Activated gamma-delta T cell (primary cell): Measurements from ENCODE around the gene ADAMTSL3.
"Not testable (repeated sequence)": the region's sequence is repeated elsewhere in the genome, so short reads cannot be mapped to it uniquely, and the experiment has no call there.

Source experiments
- DNase-seq: peaks from one replicate; lab custom pipeline; 2025; lab: John Stamatoyannopoulos, UW

ADAMTSL3 gene

DNA sequence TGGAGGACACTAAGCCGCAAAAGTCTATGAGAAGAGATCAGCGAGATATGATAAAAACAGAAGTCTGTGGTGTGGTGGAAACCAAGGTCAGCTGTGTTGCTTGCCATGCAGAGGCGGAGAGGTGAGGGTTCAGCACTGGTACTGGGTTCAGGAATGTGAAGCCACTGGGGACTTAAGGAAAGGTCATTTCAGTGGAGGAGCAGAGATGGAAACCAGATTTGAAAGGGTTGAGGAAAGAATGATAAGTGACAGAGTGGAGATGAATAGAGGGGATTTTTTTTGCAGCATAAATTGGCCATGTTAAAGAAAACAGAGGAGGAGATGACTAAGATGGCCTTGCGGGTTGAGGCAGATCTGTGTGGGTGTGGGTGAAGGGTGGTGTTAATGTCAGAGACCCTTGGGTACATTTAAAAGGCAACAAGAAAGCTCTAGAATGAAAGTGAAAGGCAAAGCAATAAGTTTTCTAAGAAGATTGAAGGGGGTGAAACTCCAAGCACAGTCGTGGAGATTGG, 265.5 kb downstream of the ADAMTSL3 start:
- no peak for DNase-seq

DNA sequence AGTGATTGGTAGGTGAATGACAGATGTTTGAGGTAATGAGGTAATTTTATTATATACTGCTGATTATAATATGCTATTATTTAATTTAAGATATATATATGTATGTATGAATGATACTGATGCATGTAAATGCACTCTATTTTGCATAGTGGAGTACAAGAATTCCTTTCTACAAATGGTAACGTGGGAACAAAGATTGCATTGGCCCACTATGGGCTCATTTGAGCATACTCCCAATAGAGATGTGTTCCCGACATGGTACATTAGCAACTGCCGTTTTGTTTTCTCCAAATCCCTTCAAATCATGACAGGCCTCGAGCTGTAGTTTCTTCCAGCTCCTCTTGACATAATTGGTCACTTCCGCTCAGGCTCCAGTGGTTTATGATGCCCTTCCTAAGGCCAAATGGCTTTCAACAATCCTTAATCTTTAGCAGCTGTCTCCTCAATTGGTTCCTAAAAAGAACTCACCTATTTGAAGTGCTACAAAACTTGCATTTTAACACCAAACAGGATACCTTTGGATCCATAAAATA, 266.1 kb downstream of the ADAMTSL3 start:
- DNase-seq, result no peak

DNA sequence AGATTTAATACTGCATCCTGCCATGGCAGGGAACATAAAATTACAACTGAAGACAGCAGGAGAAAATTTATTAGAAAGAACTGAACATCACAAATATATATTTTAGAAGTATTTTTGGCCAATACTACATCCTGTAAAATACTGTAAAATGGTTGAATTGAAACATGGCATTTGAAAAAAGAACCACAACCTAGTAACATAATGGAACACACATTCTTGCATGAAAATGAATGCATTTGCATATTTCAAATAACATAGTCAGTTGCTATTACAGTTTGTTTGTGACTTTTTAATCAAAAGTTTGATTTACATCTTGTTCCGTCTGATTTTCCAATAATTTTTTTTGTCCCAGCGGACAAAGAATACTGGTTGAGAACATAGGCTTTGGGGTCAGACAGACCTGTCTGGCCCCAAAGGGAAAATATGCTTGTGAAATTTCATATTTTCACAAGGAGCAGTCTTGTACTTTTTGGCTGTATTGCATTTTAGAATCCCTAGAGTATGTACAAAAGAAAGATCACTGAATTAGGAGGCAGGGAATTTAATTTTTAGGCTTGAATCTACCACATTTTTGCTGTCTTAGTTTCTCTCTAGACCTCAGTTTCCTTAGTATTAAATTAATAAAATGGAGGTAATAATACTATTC, 268.8 kb downstream of the ADAMTSL3 start:
- DNase-seq, result no peak

DNA sequence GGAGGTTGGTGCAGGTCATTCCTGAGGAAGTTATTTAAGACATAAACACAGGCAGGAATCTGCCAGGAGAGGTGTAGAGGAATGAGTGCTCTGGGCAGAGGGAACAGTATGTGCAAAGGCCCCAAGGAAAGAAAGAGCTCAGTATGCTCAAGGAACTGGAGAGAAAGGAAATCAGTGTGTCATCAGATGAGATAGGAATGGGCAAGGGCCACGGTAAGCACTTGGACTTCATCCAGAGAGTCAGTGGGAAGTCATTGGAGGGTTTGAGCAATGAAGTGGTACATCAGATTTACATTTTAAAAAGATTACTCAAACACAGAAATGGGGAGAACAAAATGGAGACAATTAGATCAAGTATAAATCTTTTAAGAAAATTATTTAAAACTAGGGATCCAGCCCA, 272.2 kb downstream of the ADAMTSL3 start:
- no peak for DNase-seq

DNA sequence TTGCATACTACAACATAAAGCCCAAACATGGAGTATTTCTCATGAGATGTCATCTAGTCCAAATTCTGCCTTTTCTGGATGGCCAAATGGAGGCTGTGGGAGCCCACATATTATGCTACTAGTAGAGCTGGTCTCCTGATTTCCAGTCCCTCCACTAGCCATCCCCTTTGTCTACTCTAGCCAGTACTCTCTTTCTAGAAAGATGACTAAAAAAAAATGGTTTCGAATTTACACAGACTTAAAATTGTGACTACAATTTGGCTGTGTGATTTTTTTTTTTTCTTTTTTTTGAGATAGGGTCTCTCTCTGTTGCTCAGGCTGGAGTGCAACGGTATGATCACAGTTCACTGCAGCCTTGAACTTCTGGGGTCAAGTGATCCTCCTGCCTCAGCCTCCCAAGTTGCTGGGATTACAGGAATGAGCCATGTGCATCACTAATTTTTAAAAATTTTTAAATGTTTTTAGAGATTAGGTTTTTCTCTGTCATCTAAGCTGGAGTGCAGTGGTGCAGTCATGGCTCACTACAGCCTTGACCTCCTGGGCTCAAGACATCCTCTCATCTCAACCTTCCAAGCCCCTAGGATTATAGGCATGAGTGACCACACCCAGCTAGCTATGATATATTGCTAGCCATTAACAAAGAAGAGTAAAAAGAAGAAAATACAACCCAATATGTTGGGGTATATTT, 273.9 kb downstream of the ADAMTSL3 start:
- DNase-seq, result no peak

DNA sequence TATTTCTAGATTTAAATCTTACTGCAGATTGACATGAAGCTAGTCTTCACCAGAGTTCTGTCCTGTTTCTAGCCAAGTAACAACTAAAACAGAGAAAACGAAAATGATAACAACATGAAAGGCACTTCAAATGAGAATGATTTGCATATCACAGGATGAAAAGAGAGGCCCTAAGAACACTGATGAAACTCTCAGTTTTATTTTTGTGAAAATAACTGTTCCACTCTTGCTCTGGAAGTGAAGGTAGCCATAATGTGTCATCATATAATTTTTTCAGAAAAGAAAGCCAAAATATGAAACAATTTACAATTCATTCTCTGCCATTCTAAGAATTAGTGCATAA, 274.4 kb downstream of the ADAMTSL3 start:
- DNase-seq, result no peak

DNA sequence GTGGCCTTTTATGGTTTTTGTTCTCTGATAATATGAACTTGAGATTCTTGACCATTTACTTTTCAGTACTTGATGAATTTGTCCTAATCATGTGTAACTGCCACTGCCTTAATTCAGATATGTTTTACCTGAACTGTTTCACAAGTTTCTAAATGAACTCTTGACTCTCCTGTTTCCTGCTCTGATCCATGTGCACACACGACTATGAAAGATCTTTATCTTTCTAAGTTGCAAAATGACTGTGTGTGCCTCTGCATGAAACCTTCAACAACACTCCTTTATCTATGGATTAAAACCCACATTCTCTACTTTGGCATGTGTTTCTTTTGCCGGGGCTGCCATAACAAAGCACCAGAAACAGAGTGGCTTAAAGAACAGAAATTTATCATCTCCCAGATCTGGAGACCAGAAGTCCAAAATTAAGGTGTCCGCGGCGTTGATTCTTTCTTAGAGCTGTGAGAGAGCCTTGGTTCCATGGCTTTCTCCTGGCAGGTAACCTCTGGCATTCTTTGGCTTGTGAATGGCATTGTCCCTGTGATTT, 275.0 kb downstream of the ADAMTSL3 start:
- no peak for DNase-seq

DNA sequence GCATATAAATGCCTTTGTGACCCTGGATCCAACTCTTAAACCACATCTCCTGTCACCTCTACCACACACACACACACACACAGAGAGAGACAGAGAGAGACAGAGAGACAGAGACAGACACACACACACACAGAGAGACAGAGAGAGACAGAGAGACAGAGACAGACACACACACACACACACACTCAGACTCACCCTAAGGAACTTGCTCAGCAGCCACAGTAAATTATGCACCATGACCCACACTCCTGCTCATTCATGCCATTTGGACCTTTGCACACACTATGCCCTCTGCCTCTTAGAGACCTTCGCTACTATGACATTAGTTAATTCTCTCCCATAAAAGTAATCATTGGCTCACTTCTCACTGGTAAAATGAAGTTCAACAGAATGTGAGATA, 275.7 kb downstream of the ADAMTSL3 start:
- DNase-seq, result no peak

DNA sequence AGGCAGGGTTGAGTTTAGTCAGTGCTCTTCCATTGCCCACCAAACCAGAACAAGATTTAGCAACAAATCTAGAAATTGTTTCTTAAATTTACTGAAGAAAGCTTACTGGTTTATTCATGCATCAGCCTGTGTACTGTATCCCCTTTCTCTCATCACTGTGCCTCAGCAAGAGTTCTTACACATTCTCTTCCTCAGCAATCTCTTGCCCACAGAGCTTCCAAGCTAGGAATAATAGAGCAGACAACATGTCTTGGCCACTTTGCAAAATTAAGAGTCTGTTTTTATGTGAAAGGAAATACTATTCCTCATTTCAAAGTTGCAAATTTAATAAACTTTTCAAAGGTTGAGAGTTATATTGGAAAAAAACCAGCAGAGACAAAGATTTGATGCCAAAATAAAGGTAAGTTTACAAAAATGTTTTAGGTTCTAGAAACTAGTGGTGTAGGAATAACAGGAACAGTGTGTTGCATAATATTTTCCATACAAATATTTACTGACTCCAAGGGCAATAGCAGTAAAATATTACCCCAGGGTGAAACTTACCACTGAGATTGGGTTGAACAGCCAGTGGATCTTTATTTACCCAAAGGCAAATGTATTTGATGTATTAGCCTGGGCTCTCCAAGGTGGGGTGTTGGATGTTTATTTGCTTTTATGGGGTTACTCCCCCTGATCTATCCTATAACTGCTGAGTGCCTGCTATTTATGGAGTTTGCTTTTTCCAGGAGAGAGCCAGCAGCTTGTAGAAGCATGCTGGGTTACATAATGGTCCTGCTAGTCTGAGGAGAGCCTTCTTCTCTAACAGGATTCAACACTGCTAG, 276.7 kb downstream of the ADAMTSL3 start:
- DNase-seq, result no peak

DNA sequence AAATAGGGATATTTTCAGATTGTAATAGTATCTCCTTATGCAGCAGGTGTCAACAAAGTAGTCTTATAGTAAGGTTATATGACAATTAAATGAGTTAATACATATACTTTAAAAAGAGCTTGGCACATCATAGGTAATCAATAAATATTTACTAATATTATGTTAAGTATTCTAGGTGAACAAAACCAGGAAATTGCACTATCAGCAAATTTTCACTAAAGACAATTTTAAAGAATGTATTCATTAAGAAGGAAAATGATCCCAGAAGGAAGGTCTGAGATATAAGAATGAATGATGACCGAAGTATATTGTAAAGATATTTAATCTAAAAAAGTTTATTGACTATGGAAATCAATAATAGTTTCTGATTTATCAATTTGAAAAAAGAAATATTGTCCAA, 281.9 kb downstream of the ADAMTSL3 start:
- DNase-seq, result no peak

DNA sequence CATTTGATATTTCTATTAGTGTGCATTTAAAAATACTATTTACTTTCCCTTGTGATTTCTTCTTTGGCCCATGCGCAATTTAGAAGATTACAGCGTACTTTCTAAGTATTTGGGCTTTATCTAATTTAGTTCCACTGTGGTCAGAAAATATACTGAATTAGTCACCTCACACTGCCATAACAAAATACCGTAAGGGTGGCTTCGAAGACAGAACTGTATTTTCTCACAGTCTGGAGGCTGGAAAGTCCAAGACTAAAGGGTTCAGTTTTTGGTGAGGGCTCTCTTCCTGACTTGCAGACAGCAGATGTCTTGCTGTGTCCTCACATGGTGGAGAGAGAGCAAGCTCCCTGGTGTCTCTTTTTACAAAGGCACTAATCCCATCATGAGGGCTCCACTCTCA, 286.2 kb downstream of the ADAMTSL3 start:
- DNase-seq, result no peak

DNA sequence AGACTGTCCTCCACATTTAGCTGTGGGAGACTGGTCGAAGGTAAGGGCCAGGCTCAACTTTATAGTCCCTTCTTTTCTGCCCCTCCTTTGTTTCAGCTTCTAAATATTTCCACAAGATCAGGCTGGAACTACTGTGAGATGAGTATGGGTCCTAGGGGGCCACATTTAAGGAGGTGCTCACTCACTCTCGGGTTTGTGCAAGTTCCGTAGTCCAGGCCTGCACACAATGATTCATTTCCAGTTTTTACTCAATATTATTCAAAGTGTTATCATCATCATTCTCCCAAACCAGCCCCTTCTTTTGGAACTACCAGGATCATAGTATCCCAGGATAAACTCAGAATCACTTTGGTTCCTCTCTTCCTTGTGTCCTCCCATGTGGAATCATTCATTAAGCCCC, 289.1 kb downstream of the ADAMTSL3 start:
- DNase-seq, result no peak

DNA sequence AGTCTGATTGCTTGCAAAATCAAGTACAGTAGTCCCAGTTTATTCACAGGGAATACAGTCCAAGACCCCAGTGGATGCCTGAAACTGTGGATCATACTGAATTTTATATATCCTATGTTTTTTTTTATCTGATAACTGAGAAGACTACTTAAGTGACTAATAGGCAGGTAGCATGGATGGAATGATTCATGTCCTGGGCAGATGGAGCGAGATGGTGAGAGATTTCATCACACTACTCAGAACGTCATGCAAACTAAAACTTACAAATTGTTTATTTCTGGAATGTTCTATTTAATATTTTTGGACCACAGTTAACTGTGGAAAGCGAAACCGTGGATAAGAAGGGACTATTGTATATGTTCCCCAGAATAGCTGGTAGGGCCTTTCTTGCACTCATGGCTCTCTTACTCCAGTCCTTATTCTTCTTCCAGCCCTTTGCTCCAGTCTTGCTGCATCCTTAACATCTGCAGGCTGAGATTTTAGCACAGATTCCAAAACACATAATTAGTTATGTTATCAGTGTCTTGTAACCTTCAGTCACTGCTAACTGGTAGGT, 290.0 kb downstream of the ADAMTSL3 start:
- no peak for DNase-seq

DNA sequence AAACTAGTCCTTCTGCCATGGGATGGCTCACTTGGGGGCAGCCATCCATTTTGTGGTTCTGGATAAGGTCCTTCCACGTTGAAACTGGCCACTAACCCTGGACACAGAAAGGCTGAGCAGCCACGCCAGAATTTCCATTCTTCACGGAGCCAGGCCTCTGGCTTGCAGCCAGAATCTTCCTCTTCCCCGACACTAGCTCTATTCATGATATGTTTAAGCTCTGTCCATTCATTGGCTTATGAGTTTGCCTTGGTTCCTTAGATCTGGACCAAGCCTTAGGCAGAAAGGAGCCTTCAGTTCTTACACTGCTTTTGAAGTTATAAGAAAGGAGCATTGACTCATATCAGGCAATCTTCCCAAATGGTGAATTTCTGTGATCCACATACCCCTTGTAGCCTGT, 293.2 kb downstream of the ADAMTSL3 start:
- no peak for DNase-seq

DNA sequence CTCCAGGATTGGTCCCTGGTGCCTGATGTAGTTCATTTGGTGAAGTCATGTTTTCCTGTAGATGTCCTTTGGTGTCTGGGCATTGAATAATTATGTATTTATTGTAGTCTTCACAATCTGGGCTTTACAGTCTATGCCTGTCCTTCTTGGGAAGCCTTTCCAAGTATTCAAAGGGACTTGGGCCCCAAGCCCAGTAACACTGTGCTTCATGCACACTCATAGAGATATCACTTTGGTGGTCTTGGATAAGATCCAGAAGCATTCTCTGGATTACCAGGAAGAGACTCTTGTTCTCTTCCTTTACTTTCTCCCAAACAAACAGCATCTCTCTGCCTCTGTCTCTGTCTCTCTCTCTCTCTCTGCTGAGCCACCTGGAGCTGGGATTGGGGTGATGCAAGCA, 300.6 kb downstream of the ADAMTSL3 start:
- no peak for DNase-seq

DNA sequence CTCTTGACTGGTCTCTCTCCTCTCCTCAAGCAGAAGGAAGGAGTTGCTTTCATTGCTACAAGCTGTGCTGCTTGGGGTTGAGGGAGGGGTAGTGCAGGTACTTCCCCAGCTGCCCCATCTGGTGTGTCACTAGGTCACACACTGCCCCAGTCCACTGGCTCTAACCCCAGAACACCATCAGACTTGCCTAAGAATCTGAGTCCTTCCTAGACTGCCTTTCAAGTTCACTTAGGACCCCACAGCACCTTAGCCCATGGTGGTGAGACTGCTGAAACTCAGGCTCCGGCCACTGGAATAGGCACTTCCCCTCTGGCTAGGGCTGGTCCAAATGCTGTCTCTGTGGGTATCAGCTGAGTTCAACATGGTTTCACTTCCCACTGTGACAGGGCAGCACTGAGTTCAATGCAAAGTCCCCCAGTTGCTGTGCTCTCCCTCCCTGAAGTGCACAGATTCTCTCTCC, 301.9 kb downstream of the ADAMTSL3 start:
- no peak for DNase-seq

DNA sequence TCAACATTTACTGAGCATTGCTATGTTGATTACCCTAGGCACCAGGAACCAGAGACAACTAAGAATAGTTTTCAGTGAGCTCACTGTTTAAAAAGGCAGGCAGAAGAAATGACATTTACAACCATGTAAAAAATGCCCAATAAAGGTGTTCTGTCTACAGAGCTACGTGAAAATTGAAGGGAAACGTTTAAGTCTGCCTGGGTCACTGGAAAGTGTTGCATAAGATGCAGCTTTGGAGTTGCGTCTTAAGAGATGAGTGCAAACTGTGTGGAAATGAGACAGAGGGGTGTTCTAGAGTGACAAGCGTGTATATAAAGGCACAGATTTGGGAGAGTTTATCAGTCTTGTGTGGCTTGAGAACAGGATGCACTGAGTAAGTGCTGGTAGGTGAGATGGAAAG, 303.0 kb downstream of the ADAMTSL3 start:
- DNase-seq, result no peak

DNA sequence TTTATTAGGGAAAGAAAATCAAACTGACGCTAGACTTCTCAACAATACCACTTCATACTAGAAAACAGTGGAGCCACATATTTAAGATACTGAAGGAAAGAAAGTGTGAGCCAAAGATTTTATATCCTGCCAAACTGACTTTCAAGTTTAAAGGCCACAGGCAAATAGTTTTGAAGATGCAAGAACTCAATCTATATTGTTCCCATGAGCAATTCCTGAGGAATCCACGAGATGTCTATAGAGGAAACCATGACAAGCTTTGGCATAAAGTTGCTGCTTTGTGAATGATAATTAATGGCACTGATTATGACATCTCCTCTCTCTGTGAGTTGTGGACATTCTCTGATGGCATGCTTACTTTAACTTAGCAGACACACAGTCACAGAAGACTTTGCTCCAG, 305.6 kb downstream of the ADAMTSL3 start:
- DNase-seq, result no peak

DNA sequence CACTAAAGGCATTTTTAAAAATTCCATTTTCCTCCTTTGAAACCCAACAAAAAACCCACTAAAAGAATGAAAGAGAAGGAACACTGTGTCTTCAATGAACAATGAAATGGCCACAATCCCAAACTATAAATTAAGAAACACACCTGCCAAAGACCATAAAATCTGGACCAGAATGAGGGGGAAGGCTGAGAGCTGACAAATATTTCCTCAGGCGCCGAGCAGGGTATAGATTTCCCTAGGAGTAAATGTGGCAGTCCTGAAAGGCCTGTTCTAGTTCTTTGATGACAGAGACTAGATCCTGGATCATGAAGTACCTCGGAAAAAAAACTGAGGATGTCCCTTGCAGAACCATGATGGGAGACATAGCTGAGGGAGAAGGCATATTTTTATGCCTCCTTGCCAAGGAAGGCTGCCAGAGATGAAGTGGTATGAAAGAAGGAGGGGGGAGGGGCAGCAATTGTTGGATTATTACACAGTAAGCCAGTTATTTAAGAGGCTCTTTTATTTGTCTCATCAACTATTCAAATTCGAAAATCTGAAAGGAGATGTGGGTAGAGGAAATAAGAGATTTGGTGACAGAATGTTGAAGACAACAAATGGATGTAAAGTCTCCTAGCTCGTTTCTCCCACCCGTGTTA, 306.4 kb downstream of the ADAMTSL3 start:
- DNase-seq, result no peak

DNA sequence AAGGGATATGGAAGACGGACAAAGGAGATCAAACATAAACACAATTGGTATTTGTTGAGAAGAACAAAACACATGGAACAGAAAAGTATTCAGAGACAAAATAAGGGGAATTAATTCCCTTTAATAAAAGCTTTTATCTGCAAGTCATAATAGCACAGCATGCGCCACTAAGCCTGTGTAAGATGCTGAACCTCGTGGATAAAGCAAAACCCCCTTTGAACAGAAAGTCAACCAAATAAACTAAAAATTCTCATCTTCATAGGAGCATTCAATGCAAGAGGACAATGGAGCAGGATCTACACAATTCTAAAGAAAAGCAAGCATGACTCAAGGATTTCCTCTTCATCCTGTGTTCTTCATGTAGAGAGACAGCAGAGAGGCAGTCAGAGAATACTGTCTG, 307.4 kb downstream of the ADAMTSL3 start:
- DNase-seq, result no peak

DNA sequence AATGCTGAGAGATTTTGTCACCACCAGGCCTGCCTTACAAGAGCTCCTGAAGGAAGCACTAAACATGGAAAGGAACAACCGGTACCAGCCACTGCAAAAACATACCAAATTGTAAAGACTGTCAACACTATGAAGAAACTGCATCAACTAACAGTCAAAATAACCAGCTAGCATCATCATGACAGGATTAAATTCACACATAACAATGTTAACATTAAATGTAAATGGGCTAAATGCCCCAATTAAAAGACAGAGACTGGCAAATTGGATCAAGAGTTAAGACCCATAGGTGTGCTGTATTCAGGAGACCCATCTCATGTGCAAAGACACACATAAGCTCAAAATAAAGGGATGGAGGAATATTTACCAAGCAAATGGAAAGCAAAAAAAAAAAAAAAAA, 311.0 kb downstream of the ADAMTSL3 start:
- DNase-seq, result not testable (repeated sequence)
